Daoy (cell line): ENCODE results near the gene ARIH1. TPM values are rescaled to one million over a fixed set of nuclear protein-coding genes. Genes with fewer than 3 reads are reported as not detected.

ENCODE experiments used
- DNase-seq: peaks from one replicate; pipeline ENCODE4 v3.0.0-alpha.2; 2015; ENCODE audit warnings: low read depth
- total RNA-seq: library from RNA; depleted of rRNA; stranded (reverse); fragments of >200 nt; shearing (Covaris generic); gene quantifications from 2 replicates; pipeline ENCODE4 v1.2.3, GENCODE V29; 2014

The ARIH1 gene
- total RNA-seq, 1 experiment from 2014 or later, result 22.7 TPM

GRCh38 chr15:72487070-72487797, 13.1 kb downstream of the ARIH1 start:
- DNase-seq, result no peak

GRCh38 chr15:72488558-72488957, 14.4 kb downstream of the ARIH1 start:
- DNase-seq, result no peak

GRCh38 chr15:72489943-72490554, 15.9 kb downstream of the ARIH1 start:
- no peak for DNase-seq

- DNase-seq, result peak; percentile 66
These were observed 17.6 kb downstream of the ARIH1 start for GRCh38 chr15:72491768-72492167.

- DNase-seq, result no peak
These were observed 18.6 kb downstream of the ARIH1 start for GRCh38 chr15:72492733-72493132.

GRCh38 chr15:72493220-72493619, 19.1 kb downstream of the ARIH1 start:
- no peak for DNase-seq

- DNase-seq, result no peak
These were observed 20.9 kb downstream of the ARIH1 start for GRCh38 chr15:72495007-72495406.

GRCh38 chr15:72496783-72497182, 22.7 kb downstream of the ARIH1 start:
- DNase-seq, result no peak

GRCh38 chr15:72497402-72497801, 23.3 kb downstream of the ARIH1 start:
- DNase-seq, result no peak

- no peak for DNase-seq
These were observed 28.2 kb downstream of the ARIH1 start for GRCh38 chr15:72502220-72502809.

GRCh38 chr15:72503147-72503546, 29.0 kb downstream of the ARIH1 start:
- no peak for DNase-seq

- DNase-seq, result no peak
These were observed 33.4 kb downstream of the ARIH1 start for GRCh38 chr15:72507402-72508092.

GRCh38 chr15:72509484-72509883, 35.4 kb downstream of the ARIH1 start:
- no peak for DNase-seq

- DNase-seq, result no peak
These were observed 37.4 kb downstream of the ARIH1 start for GRCh38 chr15:72511536-72511935.

- DNase-seq, result no peak
These were observed 41.7 kb downstream of the ARIH1 start for GRCh38 chr15:72515591-72516389.

- DNase-seq, result no peak
These were observed 42.6 kb downstream of the ARIH1 start for GRCh38 chr15:72516777-72517176.

GRCh38 chr15:72521682-72522081, 47.6 kb downstream of the ARIH1 start:
- no peak for DNase-seq

GRCh38 chr15:72532991-72533601, 59.0 kb downstream of the ARIH1 start:
- peak; percentile 14 for DNase-seq

- no peak for DNase-seq
These were observed 60.4 kb downstream of the ARIH1 start for GRCh38 chr15:72534523-72534922.

- no peak for DNase-seq
These were observed 61.8 kb downstream of the ARIH1 start for GRCh38 chr15:72535911-72536310.

- no peak for DNase-seq
These were observed 62.4 kb downstream of the ARIH1 start for GRCh38 chr15:72536506-72536905.
